ENCODE measurements around the gene BMERB1.
"Not testable (repeated sequence)": the region's sequence is repeated elsewhere in the genome, so short reads cannot be mapped to it uniquely, and the experiment has no call there.

Gene BMERB1

DNA sequence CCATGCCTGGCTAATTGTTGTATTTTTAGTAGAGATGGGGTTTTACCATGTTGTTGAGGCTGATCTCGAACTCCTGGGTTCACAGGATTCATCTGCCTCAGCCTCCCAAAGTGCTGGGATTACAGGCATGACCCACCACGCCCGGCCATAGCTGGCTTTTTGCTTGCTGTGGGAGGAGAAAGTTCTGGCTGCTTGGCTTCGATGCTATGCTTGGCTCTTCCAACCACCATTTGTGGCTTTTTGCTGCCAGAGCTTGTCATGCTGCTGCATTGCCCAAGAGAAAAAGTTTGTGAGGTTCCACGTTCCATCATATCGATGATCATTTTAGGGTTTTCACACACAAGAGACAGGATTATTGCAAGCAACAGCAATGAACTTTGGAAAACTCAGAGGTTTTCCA is 16.2 kb downstream of the BMERB1 start:
- DNase-seq (ENCODE audit: low read depth) = no peak
- TF ChIP-seq, protein P1, sequence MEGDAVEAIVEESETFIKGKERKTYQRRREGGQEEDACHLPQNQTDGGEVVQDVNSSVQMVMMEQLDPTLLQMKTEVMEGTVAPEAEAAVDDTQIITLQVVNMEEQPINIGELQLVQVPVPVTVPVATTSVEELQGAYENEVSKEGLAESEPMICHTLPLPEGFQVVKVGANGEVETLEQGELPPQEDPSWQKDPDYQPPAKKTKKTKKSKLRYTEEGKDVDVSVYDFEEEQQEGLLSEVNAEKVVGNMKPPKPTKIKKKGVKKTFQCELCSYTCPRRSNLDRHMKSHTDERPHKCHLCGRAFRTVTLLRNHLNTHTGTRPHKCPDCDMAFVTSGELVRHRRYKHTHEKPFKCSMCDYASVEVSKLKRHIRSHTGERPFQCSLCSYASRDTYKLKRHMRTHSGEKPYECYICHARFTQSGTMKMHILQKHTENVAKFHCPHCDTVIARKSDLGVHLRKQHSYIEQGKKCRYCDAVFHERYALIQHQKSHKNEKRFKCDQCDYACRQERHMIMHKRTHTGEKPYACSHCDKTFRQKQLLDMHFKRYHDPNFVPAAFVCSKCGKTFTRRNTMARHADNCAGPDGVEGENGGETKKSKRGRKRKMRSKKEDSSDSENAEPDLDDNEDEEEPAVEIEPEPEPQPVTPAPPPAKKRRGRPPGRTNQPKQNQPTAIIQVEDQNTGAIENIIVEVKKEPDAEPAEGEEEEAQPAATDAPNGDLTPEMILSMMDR (IDR thresholded peaks at IDR 0.05; ENCODE audit: low read depth, low read length) = no peak
- TF ChIP-seq POLR2A (IDR thresholded peaks at IDR 0.05; ENCODE audit: extremely low read depth, insufficient read length) = no peak
- TF ChIP-seq MYC (IDR thresholded peaks at IDR 0.05; ENCODE audit: low read depth, low read length) = no peak
- TF ChIP-seq, protein P2, sequence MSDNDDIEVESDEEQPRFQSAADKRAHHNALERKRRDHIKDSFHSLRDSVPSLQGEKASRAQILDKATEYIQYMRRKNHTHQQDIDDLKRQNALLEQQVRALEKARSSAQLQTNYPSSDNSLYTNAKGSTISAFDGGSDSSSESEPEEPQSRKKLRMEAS (IDR thresholded peaks at IDR 0.05; ENCODE audit: low read depth, low read length) = no peak
- no peak overlapping the region for H3K4me3 ChIP-seq (ENCODE audit: low read depth, low read length)

DNA sequence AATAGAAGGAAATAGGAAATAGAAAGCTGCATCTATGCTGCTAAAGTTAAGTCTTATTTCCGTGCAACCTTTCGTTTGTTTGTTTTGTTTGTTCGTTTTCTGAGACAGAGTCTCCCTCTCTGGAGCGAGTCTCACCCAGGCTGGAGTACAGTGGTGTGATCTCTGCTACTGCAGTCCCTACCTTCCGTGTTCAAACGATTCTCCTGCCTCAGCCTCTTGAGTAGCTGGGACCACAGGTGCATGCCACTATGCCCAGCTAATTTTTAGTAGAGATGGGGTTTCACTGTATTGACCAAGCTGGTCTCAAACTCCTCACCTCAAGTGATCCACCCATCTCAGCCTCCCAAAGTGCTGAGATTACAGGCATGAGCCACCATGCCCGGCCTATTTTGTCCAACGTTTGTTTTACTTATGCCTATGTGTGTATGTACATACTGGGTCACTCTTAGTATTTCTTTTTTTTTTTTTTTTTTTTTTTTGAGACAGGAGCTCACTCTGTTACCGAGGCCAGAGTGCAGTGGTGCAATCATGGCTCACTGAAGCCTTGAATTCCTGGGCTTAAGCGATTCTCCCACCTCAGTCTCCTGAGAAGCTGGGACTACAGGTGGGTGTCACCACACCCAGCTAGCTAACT is 16.8 kb downstream of the BMERB1 start:
- no peak for DNase-seq (ENCODE audit: low read depth)
- no peak overlapping the region for H3K4me3 ChIP-seq (ENCODE audit: low read depth, low read length)
- TF ChIP-seq MYC (IDR thresholded peaks at IDR 0.05; ENCODE audit: low read depth, low read length) (no peak), POLR2A (IDR thresholded peaks at IDR 0.05; ENCODE audit: extremely low read depth, insufficient read length) (no peak)
- TF ChIP-seq, protein P2 (IDR thresholded peaks at IDR 0.05; ENCODE audit: low read depth, low read length) = no peak
- TF ChIP-seq, protein P1 (IDR thresholded peaks at IDR 0.05; ENCODE audit: low read depth, low read length) = no peak

DNA sequence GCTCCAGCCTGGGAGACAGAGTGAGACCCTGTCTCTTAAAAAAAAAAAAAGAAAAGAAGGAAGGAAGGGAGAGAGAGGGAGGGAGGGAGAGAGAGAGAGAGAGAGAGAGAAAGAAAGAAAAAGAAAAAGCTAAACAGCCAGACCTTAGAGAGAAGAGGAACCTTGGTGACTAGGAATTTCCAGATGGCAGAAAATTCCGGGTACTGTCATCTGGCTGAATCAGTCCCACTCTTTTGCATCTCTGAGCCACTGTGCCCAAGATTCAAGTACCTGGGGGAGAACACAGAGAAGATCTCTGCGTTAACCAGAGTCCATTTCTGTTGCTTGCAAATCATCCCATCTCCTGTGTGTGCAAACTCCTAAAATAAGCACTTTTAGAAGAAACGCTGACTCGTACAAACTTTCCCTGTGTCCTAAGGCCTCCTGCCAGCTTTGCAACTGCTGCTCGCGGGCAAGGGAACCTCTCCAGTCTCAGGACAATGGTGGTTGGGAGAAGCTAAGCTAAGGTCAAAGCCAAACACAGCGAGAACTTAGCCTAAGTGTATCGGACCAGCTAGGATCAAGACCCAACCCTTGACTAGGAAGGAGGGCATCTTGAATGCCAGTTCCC is 18.0 kb downstream of the BMERB1 start:
- DNase-seq (ENCODE audit: low read depth) = no peak
- H3K4me3 ChIP-seq (ENCODE audit: low read depth, low read length) = no peak overlapping the region
- TF ChIP-seq, protein P2 (IDR thresholded peaks at IDR 0.05; ENCODE audit: low read depth, low read length) = no peak
- TF ChIP-seq MYC (IDR thresholded peaks at IDR 0.05; ENCODE audit: low read depth, low read length) (no peak), POLR2A (IDR thresholded peaks at IDR 0.05; ENCODE audit: extremely low read depth, insufficient read length) (no peak)
- TF ChIP-seq, protein P1 (IDR thresholded peaks at IDR 0.05; ENCODE audit: low read depth, low read length) = no peak

DNA sequence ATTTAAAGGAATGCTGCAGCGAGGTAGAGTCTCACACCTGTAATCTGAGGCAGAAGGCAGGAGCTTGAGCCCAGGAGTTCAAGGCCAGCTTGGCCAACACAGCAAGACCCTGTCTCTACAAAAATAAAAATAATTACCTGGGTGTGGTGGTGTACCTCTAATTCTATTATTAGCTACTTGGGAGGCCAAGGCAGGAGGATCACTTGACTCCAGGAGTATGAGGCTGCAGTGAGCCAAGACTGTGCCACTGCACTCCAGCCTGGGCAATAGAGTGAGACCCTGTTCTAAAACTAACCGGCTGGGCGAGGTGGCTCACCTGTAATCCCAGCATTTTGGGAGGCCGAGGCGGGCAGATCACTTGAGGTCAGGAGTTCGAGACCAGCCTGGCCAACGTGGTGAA is 18.9 kb downstream of the BMERB1 start:
- not testable (repeated sequence) for DNase-seq (ENCODE audit: low read depth); H3K4me3 ChIP-seq (ENCODE audit: low read depth, low read length)

DNA sequence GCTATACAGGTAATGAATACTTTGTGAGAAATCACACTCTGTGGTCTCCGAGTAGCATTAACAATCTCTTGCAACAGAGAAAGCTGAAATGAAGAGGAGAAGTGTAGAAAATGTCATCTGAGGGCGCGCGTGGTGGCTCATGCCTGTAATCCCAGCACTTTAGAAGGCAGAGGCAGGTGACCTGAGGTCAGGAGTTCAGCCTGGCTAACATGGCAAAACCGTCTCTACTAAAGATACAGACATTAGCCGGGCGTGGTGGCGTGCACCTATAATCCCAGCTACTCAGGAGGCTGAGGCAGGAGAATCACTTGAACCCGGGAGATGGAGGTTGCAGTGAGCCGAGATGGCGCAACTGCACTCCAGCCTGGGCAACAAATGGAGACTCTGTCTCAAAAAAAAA is 20.5 kb downstream of the BMERB1 start:
- not testable (repeated sequence) for H3K4me3 ChIP-seq (ENCODE audit: low read depth, low read length); DNase-seq (ENCODE audit: low read depth)

DNA sequence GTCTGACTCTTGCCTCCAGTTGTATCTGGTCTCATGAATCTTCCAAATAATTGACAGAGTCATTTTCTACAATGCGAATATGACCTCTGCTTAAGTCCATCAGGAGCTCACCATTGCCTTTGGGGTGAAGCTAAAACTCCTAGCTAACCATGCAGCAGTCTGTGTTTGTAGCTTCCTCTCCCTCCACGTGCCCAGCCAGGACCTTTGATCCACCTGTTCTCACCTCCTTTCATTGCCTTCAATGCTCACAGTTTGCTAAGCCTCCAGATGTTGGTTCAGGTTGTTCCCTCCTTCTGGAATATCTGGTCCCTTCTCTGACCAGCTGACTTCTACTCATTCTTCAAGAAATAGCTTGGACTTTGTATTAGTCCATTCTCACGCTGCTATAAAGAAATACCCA is 23.0 kb downstream of the BMERB1 start:
- TF ChIP-seq MYC (IDR thresholded peaks at IDR 0.05; ENCODE audit: low read depth, low read length) (no peak), POLR2A (IDR thresholded peaks at IDR 0.05; ENCODE audit: extremely low read depth, insufficient read length) (no peak)
- TF ChIP-seq, protein P2 (IDR thresholded peaks at IDR 0.05; ENCODE audit: low read depth, low read length) = no peak
- TF ChIP-seq, protein P1 (IDR thresholded peaks at IDR 0.05; ENCODE audit: low read depth, low read length) = no peak

DNA sequence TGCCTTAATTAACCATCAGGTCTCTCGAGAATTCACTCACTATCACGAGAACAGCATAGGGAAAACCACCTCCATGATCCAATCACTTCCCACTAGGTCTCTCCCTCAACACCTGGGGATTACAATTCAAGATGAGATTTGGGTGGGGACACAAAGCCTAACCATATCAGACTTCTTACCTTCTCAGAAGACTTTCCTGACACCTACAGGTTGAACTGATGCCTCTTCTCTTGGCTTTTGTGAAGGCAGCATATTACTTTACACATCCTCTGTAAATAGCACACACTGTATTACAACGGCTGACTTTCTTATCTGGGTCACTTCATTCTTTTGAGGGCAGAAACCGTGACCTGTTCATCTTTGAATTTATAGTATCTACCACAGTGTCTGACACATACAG is 23.6 kb downstream of the BMERB1 start:
- TF ChIP-seq POLR2A (IDR thresholded peaks at IDR 0.05; ENCODE audit: extremely low read depth, insufficient read length) = no peak
- no peak for DNase-seq (ENCODE audit: low read depth)
- no peak overlapping the region for H3K4me3 ChIP-seq (ENCODE audit: low read depth, low read length)

More for the DNA sequence above, 23.0 kb downstream of the BMERB1 start:
- no peak for DNase-seq (ENCODE audit: low read depth)
- H3K4me3 ChIP-seq (ENCODE audit: low read depth, low read length) = no peak overlapping the region

Data from NB4 (cell line).